ENCODE measurements around the gene UPK3A. TPM values are rescaled to one million over a fixed set of nuclear protein-coding genes. Genes with fewer than 3 reads are reported as not detected.

UPK3A gene
- total and polyA plus RNA-seq, 2 of the 13 experiments (the other 11 are each of a cell fraction or from before 2014, with no cell fraction given): 10.5 to 13.8 TPM

DNA sequence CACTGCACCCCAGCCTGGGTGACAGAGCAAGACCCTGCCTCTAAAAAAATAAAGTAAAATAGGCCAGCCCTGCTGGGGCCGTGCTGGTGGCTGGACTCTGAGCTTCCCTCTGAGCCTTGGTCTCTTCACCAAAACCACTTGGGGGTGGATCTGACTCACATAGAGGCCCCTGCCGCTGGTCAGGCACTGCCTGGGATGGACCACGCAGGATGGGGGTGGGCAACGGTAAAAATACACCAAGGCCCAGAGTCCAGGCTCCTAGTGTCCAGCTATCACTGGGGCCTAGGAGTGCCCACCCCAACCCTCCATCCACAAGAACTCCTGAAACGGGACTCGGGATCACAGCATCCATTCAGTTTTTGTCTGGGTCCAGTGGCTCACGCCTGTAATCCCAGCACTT is 12.3 kb upstream of the UPK3A start (continued):
- TF ChIP-seq, protein P1, sequence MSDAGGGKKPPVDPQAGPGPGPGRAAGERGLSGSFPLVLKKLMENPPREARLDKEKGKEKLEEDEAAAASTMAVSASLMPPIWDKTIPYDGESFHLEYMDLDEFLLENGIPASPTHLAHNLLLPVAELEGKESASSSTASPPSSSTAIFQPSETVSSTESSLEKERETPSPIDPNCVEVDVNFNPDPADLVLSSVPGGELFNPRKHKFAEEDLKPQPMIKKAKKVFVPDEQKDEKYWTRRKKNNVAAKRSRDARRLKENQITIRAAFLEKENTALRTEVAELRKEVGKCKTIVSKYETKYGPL (CRISPR knock-in tag; IDR thresholded peaks at IDR 0.05): no peak
- TF ChIP-seq ZNF460 (CRISPR knock-in tag; IDR thresholded peaks at IDR 0.05; ENCODE audit: borderline replicate concordance): no peak
- TF ChIP-seq YEATS2 (CRISPR knock-in tag; IDR thresholded peaks at IDR 0.05; ENCODE audit: borderline replicate concordance): no peak
- no peak for TF ChIP-seq ZNF7 (CRISPR knock-in tag; IDR thresholded peaks at IDR 0.05)
- TF ChIP-seq ZNF451 (CRISPR knock-in tag; IDR thresholded peaks at IDR 0.05): no peak
- TF ChIP-seq IRF1 (CRISPR knock-in tag; IDR thresholded peaks at IDR 0.05; ENCODE audit: low read depth): no peak
- no peak for TF ChIP-seq SMARCE1 (IDR thresholded peaks at IDR 0.05; ENCODE audit: borderline replicate concordance)
- TF ChIP-seq RAD51 (IDR thresholded peaks at IDR 0.05; ENCODE audit: borderline replicate concordance): no peak
- no peak for TF ChIP-seq NR0B2 (CRISPR knock-in tag; IDR thresholded peaks at IDR 0.05)
- TF ChIP-seq SIX4 (CRISPR knock-in tag; IDR thresholded peaks at IDR 0.05): no peak
- no peak for TF ChIP-seq NR2F1 (CRISPR knock-in tag; IDR thresholded peaks at IDR 0.05)
- TF ChIP-seq, protein P2, sequence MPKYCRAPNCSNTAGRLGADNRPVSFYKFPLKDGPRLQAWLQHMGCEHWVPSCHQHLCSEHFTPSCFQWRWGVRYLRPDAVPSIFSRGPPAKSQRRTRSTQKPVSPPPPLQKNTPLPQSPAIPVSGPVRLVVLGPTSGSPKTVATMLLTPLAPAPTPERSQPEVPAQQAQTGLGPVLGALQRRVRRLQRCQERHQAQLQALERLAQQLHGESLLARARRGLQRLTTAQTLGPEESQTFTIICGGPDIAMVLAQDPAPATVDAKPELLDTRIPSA (CRISPR knock-in tag; IDR thresholded peaks at IDR 0.05; ENCODE audit: borderline replicate concordance): no peak
- TF ChIP-seq, protein P3, sequence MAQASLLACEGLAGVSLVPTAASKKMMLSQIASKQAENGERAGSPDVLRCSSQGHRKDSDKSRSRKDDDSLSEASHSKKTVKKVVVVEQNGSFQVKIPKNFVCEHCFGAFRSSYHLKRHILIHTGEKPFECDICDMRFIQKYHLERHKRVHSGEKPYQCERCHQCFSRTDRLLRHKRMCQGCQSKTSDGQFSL (CRISPR knock-in tag; IDR thresholded peaks at IDR 0.05): no peak
- TF ChIP-seq ZNF501 (CRISPR knock-in tag; IDR thresholded peaks at IDR 0.05): no peak; the same call in 1 of the 2 replicates
- TF ChIP-seq, protein P4, sequence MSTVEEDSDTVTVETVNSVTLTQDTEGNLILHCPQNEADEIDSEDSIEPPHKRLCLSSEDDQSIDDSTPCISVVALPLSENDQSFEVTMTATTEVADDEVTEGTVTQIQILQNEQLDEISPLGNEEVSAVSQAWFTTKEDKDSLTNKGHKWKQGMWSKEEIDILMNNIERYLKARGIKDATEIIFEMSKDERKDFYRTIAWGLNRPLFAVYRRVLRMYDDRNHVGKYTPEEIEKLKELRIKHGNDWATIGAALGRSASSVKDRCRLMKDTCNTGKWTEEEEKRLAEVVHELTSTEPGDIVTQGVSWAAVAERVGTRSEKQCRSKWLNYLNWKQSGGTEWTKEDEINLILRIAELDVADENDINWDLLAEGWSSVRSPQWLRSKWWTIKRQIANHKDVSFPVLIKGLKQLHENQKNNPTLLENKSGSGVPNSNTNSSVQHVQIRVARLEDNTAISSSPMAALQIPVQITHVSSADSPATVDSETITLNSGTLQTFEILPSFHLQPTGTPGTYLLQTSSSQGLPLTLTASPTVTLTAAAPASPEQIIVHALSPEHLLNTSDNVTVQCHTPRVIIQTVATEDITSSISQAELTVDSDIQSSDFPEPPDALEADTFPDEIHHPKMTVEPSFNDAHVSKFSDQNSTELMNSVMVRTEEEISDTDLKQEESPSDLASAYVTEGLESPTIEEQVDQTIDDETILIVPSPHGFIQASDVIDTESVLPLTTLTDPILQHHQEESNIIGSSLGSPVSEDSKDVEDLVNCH (CRISPR knock-in tag; IDR thresholded peaks at IDR 0.05): no peak
- TF ChIP-seq ZNF205 (CRISPR knock-in tag; IDR thresholded peaks at IDR 0.05): no peak
- TF ChIP-seq KAT2B (IDR thresholded peaks at IDR 0.05; ENCODE audit: borderline replicate concordance, low read depth, low read length): no peak
- peak; percentile 57; the same call in 1 of the 2 replicates for TF ChIP-seq SPEN (CRISPR knock-in tag; IDR thresholded peaks at IDR 0.05; ENCODE audit: low read depth)
- TF ChIP-seq RFXANK (CRISPR knock-in tag; IDR thresholded peaks at IDR 0.05): no peak
- no peak for TF ChIP-seq ZNF841 (CRISPR knock-in tag; IDR thresholded peaks at IDR 0.05; ENCODE audit: borderline replicate concordance)
- peak; percentile 47 for TF ChIP-seq POLR2AphosphoS5 (IDR thresholded peaks at IDR 0.05; ENCODE audit: low read depth, low read length)
- TF ChIP-seq IKZF4 (CRISPR knock-in tag; IDR thresholded peaks at IDR 0.05; ENCODE audit: borderline replicate concordance, low read depth, not compliant biosample characterization): no peak
- no peak for TF ChIP-seq ZNF678 (CRISPR knock-in tag; IDR thresholded peaks at IDR 0.05)
- no peak for TF ChIP-seq ZNF557 (CRISPR knock-in tag; IDR thresholded peaks at IDR 0.05)
- TF ChIP-seq ZNF33B (CRISPR knock-in tag; IDR thresholded peaks at IDR 0.05): no peak
- TF ChIP-seq MAFK (conservative IDR thresholded peaks at IDR 0.05 in 1 of 2, IDR thresholded peaks at IDR 0.05 in 1 of 2; ENCODE audit: low read length in 2 of 2): no peak
- TF ChIP-seq ZNF30 (CRISPR knock-in tag; IDR thresholded peaks at IDR 0.05): no peak
- TF ChIP-seq NFE2 (CRISPR knock-in tag; IDR thresholded peaks at IDR 0.05): no peak
